GM23338 (cell line): Measurements from ENCODE around the gene RASEF. TPM values are rescaled to one million over a fixed set of nuclear protein-coding genes. Genes with fewer than 3 reads are reported as not detected.

Source experiments
- ATAC-seq: fragments of 200-7000 bp; cut with Tn5 transposase; 3 replicates; pipeline ENCODE4 v1.9.1; 2020
- DNase-seq: peaks from one replicate; pipeline ENCODE4 v3.0.0-alpha.2; 2015; ENCODE audit warnings: low spot score
- H2AFZ ChIP-seq: fragments of 200-600 bp; sonication (generic); 2 replicates; pipeline ENCODE4 v1.8.0; 2016; ENCODE audit warnings: antibody characterized with exemption, mild to moderate bottlenecking, moderate library complexity
- H3F3A ChIP-seq: fragments of 200-600 bp; sonication (generic); replicated peaks from 2 replicates; pipeline ENCODE4 v1.8.0; 2017; ENCODE audit warnings: antibody characterized with exemption, mixed run types, low read depth
- H3K27ac ChIP-seq: fragments of 200-600 bp; sonication (generic); 2 replicates; pipeline ENCODE4 v1.6.1; 2016; ENCODE audit warnings: low read depth
- H3K27me3 ChIP-seq: fragments of 200-600 bp; sonication (generic); 2 replicates; pipeline ENCODE4 v1.8.0; 2016; ENCODE audit warnings: mild to moderate bottlenecking, mixed run types, moderate library complexity; ENCODE audit not compliant: insufficient read depth
- H3K36me3 ChIP-seq: fragments of 200-600 bp; sonication (generic); 2 replicates; pipeline ENCODE4 v1.8.0; 2016; ENCODE audit warnings: mild to moderate bottlenecking; ENCODE audit not compliant: insufficient read depth
- H3K4me1 ChIP-seq: fragments of 200-600 bp; sonication (generic); 2 replicates; pipeline ENCODE4 v1.8.0; 2016; ENCODE audit warnings: mild to moderate bottlenecking, moderate library complexity; ENCODE audit not compliant: insufficient read depth
- H3K4me2 ChIP-seq: fragments of 200-600 bp; sonication (generic); 2 replicates; pipeline ENCODE4 v1.7.1; 2017; ENCODE audit warnings: mixed run types
- H3K4me3 ChIP-seq: fragments of 200-600 bp; sonication (generic); 2 replicates; pipeline ENCODE4 v1.6.1; 2016; ENCODE audit warnings: mixed run types
- H3K79me2 ChIP-seq: fragments of 200-600 bp; sonication (generic); replicated peaks from 2 replicates; pipeline ENCODE4 v1.8.0; 2017; ENCODE audit warnings: mild to moderate bottlenecking; ENCODE audit not compliant: insufficient read depth
- H3K9me2 ChIP-seq: fragments of 200-600 bp; sonication (generic); 2 replicates; pipeline ENCODE4 v1.8.0; 2017; ENCODE audit not compliant: insufficient read depth
- H4K20me1 ChIP-seq: fragments of 200-600 bp; sonication (generic); replicated peaks from 2 replicates; pipeline ENCODE4 v1.8.0; 2017; ENCODE audit warnings: mild to moderate bottlenecking; ENCODE audit not compliant: insufficient read depth
- H3K27ac Mint-ChIP-seq: 2 replicates; pipeline ENCODE4 v1.8.0; 2020; ENCODE audit warnings: inconsistent platforms, mild to moderate bottlenecking, moderate library complexity, mixed read lengths
- H3K27me3 Mint-ChIP-seq: 3 replicates; pipeline ENCODE4 v1.8.0; 2022; ENCODE audit warnings: low read depth, mild to moderate bottlenecking, moderate library complexity, mixed read lengths, inconsistent platforms; ENCODE audit not compliant: insufficient read depth, poor library complexity
- H3K36me3 Mint-ChIP-seq: 3 replicates; pipeline ENCODE4 v1.8.0; 2021; ENCODE audit warnings: low read depth, mild to moderate bottlenecking, inconsistent platforms, moderate library complexity, mixed read lengths
- H3K4me1 Mint-ChIP-seq: 3 replicates; pipeline ENCODE4 v1.8.0; 2020; ENCODE audit warnings: mild to moderate bottlenecking, inconsistent platforms, mixed read lengths
- H3K4me3 Mint-ChIP-seq: 3 replicates; pipeline ENCODE4 v1.8.0; 2021; ENCODE audit warnings: moderate library complexity, mild to moderate bottlenecking, inconsistent platforms, mixed read lengths
- H3K9me3 Mint-ChIP-seq: 3 replicates; pipeline ENCODE4 v1.8.0; 2020; ENCODE audit warnings: moderate library complexity, mild to moderate bottlenecking, inconsistent platforms, mixed read lengths
- CREB1 ChIP-seq: fragments of 250-450 bp; sonication (Bioruptor Pico); IDR thresholded peaks from 2 replicates; pipeline ENCODE4 v1.5.0; 2020; ENCODE audit warnings: low read depth, mild to moderate bottlenecking, moderate library complexity
- ETS1 ChIP-seq: IDR thresholded peaks from 2 replicates; pipeline ENCODE4 v1.6.1; 2016; ENCODE audit warnings: antibody characterized with exemption
- EZH2 ChIP-seq: fragments of 200-600 bp; sonication (generic); IDR thresholded peaks from one replicate; pipeline ENCODE4 v1.8.0; 2017; ENCODE audit warnings: antibody characterized with exemption, mild to moderate bottlenecking, low read depth; ENCODE audit not compliant: unreplicated experiment
- EZH2phosphoT487 ChIP-seq: fragments of 200-600 bp; sonication (generic); IDR thresholded peaks from one replicate; pipeline ENCODE4 v1.8.1; 2018; ENCODE audit warnings: antibody characterized with exemption; ENCODE audit not compliant: unreplicated experiment
- JUNB ChIP-seq: IDR thresholded peaks from one replicate; pipeline ENCODE4 v1.6.1; 2016; ENCODE audit warnings: antibody characterized with exemption; ENCODE audit not compliant: unreplicated experiment
- NANOG ChIP-seq: IDR thresholded peaks from 2 replicates; pipeline ENCODE4 v1.6.1; 2016; ENCODE audit warnings: antibody characterized with exemption, borderline replicate concordance
- ZNF114 ChIP-seq: fragments of 250-450 bp; sonication (Bioruptor Pico); IDR thresholded peaks from 2 replicates; pipeline ENCODE4 v1.5.0; 2020; ENCODE audit warnings: mild to moderate bottlenecking, moderate library complexity
- ZNF331 ChIP-seq: fragments of 250-450 bp; sonication (Bioruptor Pico); IDR thresholded peaks from 2 replicates; pipeline ENCODE4 v1.5.0; 2020; ENCODE audit warnings: low read depth, mild to moderate bottlenecking, moderate library complexity
- polyA plus RNA-seq: library from polyadenylated mRNA; unstranded; fragments of >200 nt; fragmentation: Nextera tagmentation; extraction: Ambion mirVana; gene quantifications from 2 replicates; pipeline ENCODE4 v1.2.1, GENCODE V29; 2016
- total RNA-seq: library from RNA; depleted of rRNA; stranded (reverse); fragments of >200 nt; shearing (Covaris generic); gene quantifications from 2 replicates; pipeline ENCODE4 v1.2.3, GENCODE V29; 2014
- TF ChIP-seq, protein P1 (sequence below): IDR thresholded peaks from one replicate; pipeline ENCODE4 v1.6.1; 2018; ENCODE audit warnings: antibody characterized with exemption; ENCODE audit not compliant: unreplicated experiment
- TF ChIP-seq, protein P2 (sequence below), 2 experiments: fragments of 200-600 bp in 1 of 2; sonication (generic) in 1 of 2; conservative IDR thresholded peaks; 2 replicates each; pipeline versions ENCODE4 v1.5.1 to v1.6.1; 2016 to 2017; ENCODE audit warnings: antibody characterized with exemption in 2 of 2, low read depth in 2 of 2, mild to moderate bottlenecking in 2 of 2, moderate library complexity in 1 of 2

The RASEF gene
- total and polyA plus RNA-seq, 2 experiments from 2014 or later, result 3.6 to 10.4 TPM

DNA sequence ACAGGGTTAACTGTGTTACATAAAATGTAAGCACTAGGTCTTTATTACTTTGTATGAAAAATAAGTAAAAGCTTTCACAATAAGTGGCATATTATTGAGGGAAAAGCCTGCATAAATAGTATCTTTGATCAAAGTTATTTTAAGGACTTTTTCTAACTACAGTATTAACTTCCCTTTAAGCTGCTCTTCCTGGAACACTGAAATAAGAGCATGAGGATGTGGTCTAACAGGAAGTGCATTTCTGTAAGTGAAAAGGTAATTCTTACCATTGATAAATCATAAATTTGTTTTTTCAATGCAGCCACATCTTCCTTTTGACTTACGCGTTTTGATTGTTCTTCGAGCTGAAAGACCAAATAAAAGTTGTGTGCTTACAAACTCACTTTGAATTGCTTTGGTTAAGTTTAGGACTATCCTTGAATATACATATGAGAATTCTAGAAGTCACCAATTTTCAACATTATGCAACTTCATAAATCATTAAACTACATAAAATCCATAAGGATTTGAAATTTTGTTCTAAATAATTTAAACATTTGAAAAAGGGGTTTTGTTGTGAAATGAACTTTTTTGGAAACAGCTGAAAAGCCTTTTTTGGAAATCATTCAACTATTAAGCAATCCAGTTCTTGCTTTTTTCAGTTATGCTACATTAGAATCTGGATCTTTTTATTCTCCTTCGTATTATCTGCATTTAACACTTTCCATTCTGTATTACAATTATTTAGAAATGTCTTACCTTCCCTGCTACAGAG, 50.6 kb downstream of the RASEF start:
- no peak overlapping the region for H3K4me2 ChIP-seq
- no peaks in the 10 kb centered on the region for H3K27me3 ChIP-seq
- no peaks in the 10 kb centered on the region for H3F3A ChIP-seq
- peaks cover 9% of the 10 kb centered on the region for H3K4me1 ChIP-seq
- no peaks in the 10 kb centered on the region for H3K9me3 Mint-ChIP-seq
- peaks cover 2% of the 10 kb centered on the region; the same call in 1 of the 2 replicates for H3K9me2 ChIP-seq
- no peak for TF ChIP-seq EZH2
- no peak for TF ChIP-seq ZNF114 (CRISPR knock-in tag)
- no peak for TF ChIP-seq JUNB
- no peak for TF ChIP-seq CREB1 (CRISPR knock-in tag)
- TF ChIP-seq, protein P1, sequence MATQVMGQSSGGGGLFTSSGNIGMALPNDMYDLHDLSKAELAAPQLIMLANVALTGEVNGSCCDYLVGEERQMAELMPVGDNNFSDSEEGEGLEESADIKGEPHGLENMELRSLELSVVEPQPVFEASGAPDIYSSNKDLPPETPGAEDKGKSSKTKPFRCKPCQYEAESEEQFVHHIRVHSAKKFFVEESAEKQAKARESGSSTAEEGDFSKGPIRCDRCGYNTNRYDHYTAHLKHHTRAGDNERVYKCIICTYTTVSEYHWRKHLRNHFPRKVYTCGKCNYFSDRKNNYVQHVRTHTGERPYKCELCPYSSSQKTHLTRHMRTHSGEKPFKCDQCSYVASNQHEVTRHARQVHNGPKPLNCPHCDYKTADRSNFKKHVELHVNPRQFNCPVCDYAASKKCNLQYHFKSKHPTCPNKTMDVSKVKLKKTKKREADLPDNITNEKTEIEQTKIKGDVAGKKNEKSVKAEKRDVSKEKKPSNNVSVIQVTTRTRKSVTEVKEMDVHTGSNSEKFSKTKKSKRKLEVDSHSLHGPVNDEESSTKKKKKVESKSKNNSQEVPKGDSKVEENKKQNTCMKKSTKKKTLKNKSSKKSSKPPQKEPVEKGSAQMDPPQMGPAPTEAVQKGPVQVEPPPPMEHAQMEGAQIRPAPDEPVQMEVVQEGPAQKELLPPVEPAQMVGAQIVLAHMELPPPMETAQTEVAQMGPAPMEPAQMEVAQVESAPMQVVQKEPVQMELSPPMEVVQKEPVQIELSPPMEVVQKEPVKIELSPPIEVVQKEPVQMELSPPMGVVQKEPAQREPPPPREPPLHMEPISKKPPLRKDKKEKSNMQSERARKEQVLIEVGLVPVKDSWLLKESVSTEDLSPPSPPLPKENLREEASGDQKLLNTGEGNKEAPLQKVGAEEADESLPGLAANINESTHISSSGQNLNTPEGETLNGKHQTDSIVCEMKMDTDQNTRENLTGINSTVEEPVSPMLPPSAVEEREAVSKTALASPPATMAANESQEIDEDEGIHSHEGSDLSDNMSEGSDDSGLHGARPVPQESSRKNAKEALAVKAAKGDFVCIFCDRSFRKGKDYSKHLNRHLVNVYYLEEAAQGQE, result no peak
- no peak for TF ChIP-seq ETS1
- TF ChIP-seq, protein P2, sequence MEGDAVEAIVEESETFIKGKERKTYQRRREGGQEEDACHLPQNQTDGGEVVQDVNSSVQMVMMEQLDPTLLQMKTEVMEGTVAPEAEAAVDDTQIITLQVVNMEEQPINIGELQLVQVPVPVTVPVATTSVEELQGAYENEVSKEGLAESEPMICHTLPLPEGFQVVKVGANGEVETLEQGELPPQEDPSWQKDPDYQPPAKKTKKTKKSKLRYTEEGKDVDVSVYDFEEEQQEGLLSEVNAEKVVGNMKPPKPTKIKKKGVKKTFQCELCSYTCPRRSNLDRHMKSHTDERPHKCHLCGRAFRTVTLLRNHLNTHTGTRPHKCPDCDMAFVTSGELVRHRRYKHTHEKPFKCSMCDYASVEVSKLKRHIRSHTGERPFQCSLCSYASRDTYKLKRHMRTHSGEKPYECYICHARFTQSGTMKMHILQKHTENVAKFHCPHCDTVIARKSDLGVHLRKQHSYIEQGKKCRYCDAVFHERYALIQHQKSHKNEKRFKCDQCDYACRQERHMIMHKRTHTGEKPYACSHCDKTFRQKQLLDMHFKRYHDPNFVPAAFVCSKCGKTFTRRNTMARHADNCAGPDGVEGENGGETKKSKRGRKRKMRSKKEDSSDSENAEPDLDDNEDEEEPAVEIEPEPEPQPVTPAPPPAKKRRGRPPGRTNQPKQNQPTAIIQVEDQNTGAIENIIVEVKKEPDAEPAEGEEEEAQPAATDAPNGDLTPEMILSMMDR (conservative IDR thresholded peaks at IDR 0.05; ENCODE audit: low read depth in 2 of 2), result no peak
- H4K20me1 ChIP-seq, result no peaks in the 10 kb centered on the region
- no peak for ATAC-seq
- H3K4me3 Mint-ChIP-seq, result no peak overlapping the region
- DNase-seq, result no peak
- no peaks in the 10 kb centered on the region for H3K79me2 ChIP-seq
- H3K4me3 ChIP-seq, result no peak overlapping the region
- no peak overlapping the region for H3K27ac Mint-ChIP-seq
- no peaks in the 10 kb centered on the region; the same call in 2 of the 3 replicates for H3K36me3 Mint-ChIP-seq
- no peaks in the 10 kb centered on the region for H3K36me3 ChIP-seq
- H3K27ac ChIP-seq, result no peak overlapping the region
- H2AFZ ChIP-seq, result no peak overlapping the region
- peaks cover 19% of the 10 kb centered on the region; the same call in 2 of the 3 replicates for H3K4me1 Mint-ChIP-seq
- H3K27me3 Mint-ChIP-seq, result peaks cover 2% of the 10 kb centered on the region

GRCh38 chr9:83011611-83012010, 51.3 kb downstream of the RASEF start:
- Mint-ChIP-seq H3K4me1 (peaks cover 19% of the 10 kb centered on the region; the same call in 2 of the 3 replicates), H3K9me3 (no peaks in the 10 kb centered on the region), H3K36me3 (no peaks in the 10 kb centered on the region; the same call in 2 of the 3 replicates), H3K27me3 (peaks cover 2% of the 10 kb centered on the region), H3K27ac (no peak overlapping the region), H3K4me3 (no peak overlapping the region)
- Histone ChIP-seq H3K4me2 (no peak overlapping the region), H3K4me3 (no peak overlapping the region), H3K9me2 (peaks cover 2% of the 10 kb centered on the region; the same call in 1 of the 2 replicates), H3K27me3 (no peaks in the 10 kb centered on the region), H4K20me1 (no peaks in the 10 kb centered on the region), H3F3A (no peaks in the 10 kb centered on the region), H3K4me1 (peaks cover 9% of the 10 kb centered on the region), H2AFZ (no peak overlapping the region), H3K27ac (no peak overlapping the region), H3K79me2 (no peaks in the 10 kb centered on the region), H3K36me3 (no peaks in the 10 kb centered on the region)
- DNase-seq, result no peak
- no peak for TF ChIP-seq ZNF331
- TF ChIP-seq JUNB, result no peak
- TF ChIP-seq NANOG, result no peak
- TF ChIP-seq EZH2phosphoT487, result no peak
- no peak for ATAC-seq
